ENCODE measurements around the gene PPP1R11. TPM values are rescaled to one million over a fixed set of nuclear protein-coding genes. Genes with fewer than 3 reads are reported as not detected.

The PPP1R11 gene
- total and polyA plus RNA-seq, 2 of the 13 experiments (the other 11 are each of a cell fraction or from before 2014, with no cell fraction given), result 32.1 to 58.9 TPM

- TF ChIP-seq ZNF343 (CRISPR knock-in tag; IDR thresholded peaks at IDR 0.05) (peak; percentile 67; the same call in 1 of the 2 replicates), ZNF281 (CRISPR knock-in tag; IDR thresholded peaks at IDR 0.05; ENCODE audit: borderline replicate concordance) (no peak; the same call in 1 of the 2 replicates), ZNF274 (CRISPR knock-in tag; IDR thresholded peaks at IDR 0.05) (no peak), ZBTB1 (CRISPR knock-in tag; IDR thresholded peaks at IDR 0.05; ENCODE audit: borderline replicate concordance) (no peak), ZNF496 (CRISPR knock-in tag; IDR thresholded peaks at IDR 0.05; ENCODE audit: insufficient replicate concordance) (no peak), TAF1 (CRISPR knock-in tag; IDR thresholded peaks at IDR 0.05) (peak; percentile 97), ZNF136 (CRISPR knock-in tag; IDR thresholded peaks at IDR 0.05; ENCODE audit: low read depth) (no peak), MAX (IDR thresholded peaks at IDR 0.05) (peak; percentile 74), ATF3 (CRISPR knock-in tag; IDR thresholded peaks at IDR 0.05) (peak; percentile 73), LCORL (IDR thresholded peaks at IDR 0.05) (no peak), LCORL (CRISPR knock-in tag; IDR thresholded peaks at IDR 0.05) (peak; percentile 72; the same call in 1 of the 2 replicates), ZNF337 (CRISPR knock-in tag; IDR thresholded peaks at IDR 0.05; ENCODE audit: borderline replicate concordance, low read depth) (no peak), ZNF253 (CRISPR knock-in tag; IDR thresholded peaks at IDR 0.05; ENCODE audit: borderline replicate concordance) (no peak), HOXD1 (CRISPR knock-in tag; IDR thresholded peaks at IDR 0.05) (peak; percentile 87; the same call in 1 of the 2 replicates), SIX4 (CRISPR knock-in tag; IDR thresholded peaks at IDR 0.05) (peak; percentile 73), NR2F2 (IDR thresholded peaks at IDR 0.05; ENCODE audit: borderline replicate concordance, low read depth) (0 out of 2 replicates have a peak, but pooled peaks have one; percentile 6), EED (CRISPR knock-in tag; IDR thresholded peaks at IDR 0.05) (no peak), ELF1 (CRISPR knock-in tag; IDR thresholded peaks at IDR 0.05) (peak; percentile 77), PITX1 (CRISPR knock-in tag; IDR thresholded peaks at IDR 0.05) (peak; percentile 91)
- TF ChIP-seq, protein P1, sequence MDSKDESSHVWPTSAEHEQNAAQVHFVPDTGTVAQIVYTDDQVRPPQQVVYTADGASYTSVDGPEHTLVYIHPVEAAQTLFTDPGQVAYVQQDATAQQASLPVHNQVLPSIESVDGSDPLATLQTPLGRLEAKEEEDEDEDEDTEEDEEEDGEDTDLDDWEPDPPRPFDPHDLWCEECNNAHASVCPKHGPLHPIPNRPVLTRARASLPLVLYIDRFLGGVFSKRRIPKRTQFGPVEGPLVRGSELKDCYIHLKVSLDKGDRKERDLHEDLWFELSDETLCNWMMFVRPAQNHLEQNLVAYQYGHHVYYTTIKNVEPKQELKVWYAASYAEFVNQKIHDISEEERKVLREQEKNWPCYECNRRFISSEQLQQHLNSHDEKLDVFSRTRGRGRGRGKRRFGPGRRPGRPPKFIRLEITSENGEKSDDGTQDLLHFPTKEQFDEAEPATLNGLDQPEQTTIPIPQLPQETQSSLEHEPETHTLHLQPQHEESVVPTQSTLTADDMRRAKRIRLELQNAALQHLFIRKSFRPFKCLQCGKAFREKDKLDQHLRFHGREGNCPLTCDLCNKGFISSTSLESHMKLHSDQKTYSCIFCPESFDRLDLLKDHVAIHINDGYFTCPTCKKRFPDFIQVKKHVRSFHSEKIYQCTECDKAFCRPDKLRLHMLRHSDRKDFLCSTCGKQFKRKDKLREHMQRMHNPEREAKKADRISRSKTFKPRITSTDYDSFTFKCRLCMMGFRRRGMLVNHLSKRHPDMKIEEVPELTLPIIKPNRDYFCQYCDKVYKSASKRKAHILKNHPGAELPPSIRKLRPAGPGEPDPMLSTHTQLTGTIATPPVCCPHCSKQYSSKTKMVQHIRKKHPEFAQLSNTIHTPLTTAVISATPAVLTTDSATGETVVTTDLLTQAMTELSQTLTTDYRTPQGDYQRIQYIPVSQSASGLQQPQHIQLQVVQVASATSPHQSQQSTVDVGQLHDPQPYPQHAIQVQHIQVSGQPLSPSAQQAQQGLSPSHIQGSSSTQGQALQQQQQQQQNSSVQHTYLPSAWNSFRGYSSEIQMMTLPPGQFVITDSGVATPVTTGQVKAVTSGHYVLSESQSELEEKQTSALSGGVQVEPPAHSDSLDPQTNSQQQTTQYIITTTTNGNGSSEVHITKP (CRISPR knock-in tag; IDR thresholded peaks at IDR 0.05; ENCODE audit: low read depth), result peak; percentile 80
- TF ChIP-seq, protein P2, sequence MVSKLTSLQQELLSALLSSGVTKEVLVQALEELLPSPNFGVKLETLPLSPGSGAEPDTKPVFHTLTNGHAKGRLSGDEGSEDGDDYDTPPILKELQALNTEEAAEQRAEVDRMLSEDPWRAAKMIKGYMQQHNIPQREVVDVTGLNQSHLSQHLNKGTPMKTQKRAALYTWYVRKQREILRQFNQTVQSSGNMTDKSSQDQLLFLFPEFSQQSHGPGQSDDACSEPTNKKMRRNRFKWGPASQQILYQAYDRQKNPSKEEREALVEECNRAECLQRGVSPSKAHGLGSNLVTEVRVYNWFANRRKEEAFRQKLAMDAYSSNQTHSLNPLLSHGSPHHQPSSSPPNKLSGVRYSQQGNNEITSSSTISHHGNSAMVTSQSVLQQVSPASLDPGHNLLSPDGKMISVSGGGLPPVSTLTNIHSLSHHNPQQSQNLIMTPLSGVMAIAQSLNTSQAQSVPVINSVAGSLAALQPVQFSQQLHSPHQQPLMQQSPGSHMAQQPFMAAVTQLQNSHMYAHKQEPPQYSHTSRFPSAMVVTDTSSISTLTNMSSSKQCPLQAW (CRISPR knock-in tag; IDR thresholded peaks at IDR 0.05), result peak; percentile 74; the same call in 1 of the 2 replicates
These were observed 5.7 kb upstream of the PPP1R11 start, which contains the start of gene POLR1H (continued) for GRCh38 chr6:30061092-30061857.
